Superior temporal gyrus (tissue), 1 donor: Measurements from ENCODE around the gene WWOX.

Experiments used
- DNase-seq: peaks from one replicate; pipeline ENCODE4 v3.0.0-alpha.2; 2016; ENCODE audit errors: extremely low spot score

Gene WWOX

GRCh38 chr16:78945336-78945735 lies 845.9 kb downstream of the WWOX start:
- DNase-seq = no peak

- DNase-seq = no peak
Measured at GRCh38 chr16:78946556-78946955, 847.1 kb downstream of the WWOX start.

- no peak for DNase-seq
Measured at GRCh38 chr16:78950768-78951167, 851.3 kb downstream of the WWOX start.

- DNase-seq = no peak
Measured at GRCh38 chr16:78952630-78953029, 853.2 kb downstream of the WWOX start.

GRCh38 chr16:78953526-78953925 lies 854.1 kb downstream of the WWOX start:
- DNase-seq = no peak

- DNase-seq = no peak
Measured at GRCh38 chr16:78955206-78955605, 855.8 kb downstream of the WWOX start.

- no peak for DNase-seq
Measured at GRCh38 chr16:78956859-78957258, 857.4 kb downstream of the WWOX start.

- no peak for DNase-seq
Measured at GRCh38 chr16:78957317-78958100, 858.1 kb downstream of the WWOX start.

GRCh38 chr16:78961464-78961863 lies 862.0 kb downstream of the WWOX start:
- no peak for DNase-seq

GRCh38 chr16:78962457-78962929 lies 863.0 kb downstream of the WWOX start:
- peak; percentile 12 for DNase-seq

- DNase-seq = no peak
Measured at GRCh38 chr16:78967948-78968347, 868.5 kb downstream of the WWOX start.

GRCh38 chr16:78969721-78970120 lies 870.3 kb downstream of the WWOX start:
- no peak for DNase-seq

- DNase-seq = no peak
Measured at GRCh38 chr16:78970650-78971049, 871.2 kb downstream of the WWOX start.

- no peak for DNase-seq
Measured at GRCh38 chr16:78972006-78972405, 872.6 kb downstream of the WWOX start.

GRCh38 chr16:78972986-78973385 lies 873.5 kb downstream of the WWOX start:
- DNase-seq = no peak

GRCh38 chr16:78976212-78976611 lies 876.8 kb downstream of the WWOX start:
- no peak for DNase-seq

GRCh38 chr16:78980825-78981224 lies 881.4 kb downstream of the WWOX start:
- DNase-seq = no peak

GRCh38 chr16:78982096-78982744 lies 882.8 kb downstream of the WWOX start:
- DNase-seq = no peak

GRCh38 chr16:78984324-78984723 lies 884.9 kb downstream of the WWOX start:
- no peak for DNase-seq

GRCh38 chr16:78984887-78985464 lies 885.5 kb downstream of the WWOX start:
- no peak for DNase-seq

- peak; percentile 38 for DNase-seq
Measured at GRCh38 chr16:78985716-78986605, 886.5 kb downstream of the WWOX start.

GRCh38 chr16:78987666-78988065 lies 888.2 kb downstream of the WWOX start:
- DNase-seq = no peak
